Ovary (tissue), 9 donors: ENCODE results near the gene SLC45A3. TPM values are rescaled to one million over a fixed set of nuclear protein-coding genes. Genes with fewer than 3 reads are reported as not detected.
"Not testable (repeated sequence)": the region's sequence is repeated elsewhere in the genome, so short reads cannot be mapped to it uniquely, and the experiment has no call there.

Source experiments
- DNase-seq, 5 donors: peaks; one replicate each; pipeline ENCODE4 v3.0.0-alpha.2; 2019 to 2020
- H3K27ac ChIP-seq, 2 donors: fragments of 200-600 bp; one replicate each; pipeline versions ENCODE4 v1.5.1 to v1.8.0; 2019 to 2022
- H3K27me3 ChIP-seq: fragments of 200-600 bp; one replicate; pipeline ENCODE4 v1.8.0; 2022
- H3K36me3 ChIP-seq: fragments of 200-600 bp; sonication (generic); one replicate; pipeline ENCODE4 v1.5.1; 2019
- H3K4me1 ChIP-seq: one replicate; pipeline ENCODE4 v1.8.1; 2013; ENCODE audit warnings: mild to moderate bottlenecking, moderate library complexity; ENCODE audit not compliant: insufficient read depth
- H3K4me3 ChIP-seq: fragments of 200-600 bp; sonication (generic); one replicate; pipeline ENCODE4 v1.5.1; 2017
- H3K9me3 ChIP-seq, 2 donors: fragments of 200-600 bp in 1 of 2; sonication (generic) in 1 of 2; one replicate each; pipeline versions ENCODE4 v1.5.1 to v1.8.1; 2013 to 2019; ENCODE audit warnings: mild to moderate bottlenecking in 1 of 2, moderate library complexity in 1 of 2
- EP300 ChIP-seq: sonication (generic); formaldehyde crosslinking; IDR thresholded peaks from one replicate; pipeline ENCODE4 v1.6.1; 2017; ENCODE audit warnings: antibody characterized with exemption
- POLR2A ChIP-seq: fragments of 450-650 bp; IDR thresholded peaks from one replicate; pipeline ENCODE4 v1.6.1; 2017; ENCODE audit warnings: antibody characterized with exemption, mild to moderate bottlenecking, moderate library complexity
- WGBS, 3 donors: extraction: QIAGEN DNeasy Blood & Tissue Kit in 1 of 3; methylation state at CpG; one replicate each; pipeline versions ENCODE4 v1.1.5 to v1.1.7; 2013 to 2017; 5-methylcytosine and 5-hydroxymethylcytosine counted together
- intact Hi-C, 4 donors: fragments of 100-400 bp; cut with DNase I; formaldehyde crosslinking; loops; one replicate each; pipeline versions ENCODE4 v1.11.0 to v1.15.1; 2022 to 2023
- polyA plus RNA-seq, 2 donors: library from polyadenylated mRNA; stranded (reverse); fragments of 200-250 nt in 1 of 2; fragments of 350-450 nt in 1 of 2; fragmentation: Illumina TruSeq in 1 of 2; extraction: RNeasy Lipid Tissue Mini Kit (QIAGEN cat#74804) in 1 of 2; gene quantifications; one replicate each; pipeline ENCODE4 v1.2.3, GENCODE V29; 2013 to 2014
- total RNA-seq, 7 donors: library from RNA; depleted of rRNA in 2 of 7; stranded (reverse); fragments of >200 nt in 2 of 7; fragmentation: NEBNext Ultra II Directional in 3 of 7; extraction: Animal tissue kit (Norgen Biotek cat#: 25700) in 3 of 7; gene quantifications; one replicate each; pipeline versions ENCODE4 v1.1.0 to v1.2.4, GENCODE V29; 2016 to 2023
- TF ChIP-seq, protein P1 (sequence below), 3 donors: fragments of 450-650 bp in 2 of 3; fragments of 200-600 bp in 1 of 3; IDR thresholded peaks; one replicate each; pipeline versions ENCODE4 v1.5.1 to v1.8.0; 2016 to 2022; ENCODE audit warnings: antibody characterized with exemption in 3 of 3, mild to moderate bottlenecking in 1 of 3
- donor health status: DM: no; HTN: no; CAD: no; lungs with moderate emphysema.
- donor health status: DM: no; HTN: no; CAD: no.
- donor health status: Bipolar disorder and iron deficiency.
- donor health status: DM: yes; HTN: yes; CAD: no.
- donor health status: DM: no; HTN: no; CAD: no.
- donor health status: DM: yes; HTN: yes; CAD: no.

Gene SLC45A3
- total and polyA plus RNA-seq, 9 donors, result 1.5 to 9.5 (median 5.1) TPM

DNA sequence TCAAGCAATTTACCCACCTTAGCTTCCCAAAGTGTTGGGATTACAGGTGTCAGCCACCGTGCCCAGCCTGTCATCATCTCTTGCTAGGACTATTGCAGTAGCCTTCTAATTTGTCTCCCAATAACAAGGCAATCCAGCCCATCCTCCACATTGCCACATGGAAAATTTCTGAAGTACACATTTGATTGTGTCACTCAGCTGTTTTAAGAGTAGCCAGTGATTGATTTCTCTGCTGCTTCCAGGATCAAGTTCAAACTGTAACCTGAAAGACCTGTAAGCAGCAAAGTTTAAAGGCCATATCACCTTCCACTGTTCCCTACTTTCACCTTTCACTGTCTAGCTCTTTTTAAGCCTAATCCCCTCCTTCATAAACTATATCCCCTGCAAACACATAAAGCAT lies 40.7 kb downstream of the SLC45A3 start:
- no peak overlapping the region for H3K4me3 ChIP-seq
- 92 to 100% (median 97%) methylated on average over 1 of the region's 1 CpG for WGBS, 3 donors
- no peaks in the 10 kb centered on the region for H3K4me1 ChIP-seq
- DNase-seq, result no peak
- TF ChIP-seq, protein P1, sequence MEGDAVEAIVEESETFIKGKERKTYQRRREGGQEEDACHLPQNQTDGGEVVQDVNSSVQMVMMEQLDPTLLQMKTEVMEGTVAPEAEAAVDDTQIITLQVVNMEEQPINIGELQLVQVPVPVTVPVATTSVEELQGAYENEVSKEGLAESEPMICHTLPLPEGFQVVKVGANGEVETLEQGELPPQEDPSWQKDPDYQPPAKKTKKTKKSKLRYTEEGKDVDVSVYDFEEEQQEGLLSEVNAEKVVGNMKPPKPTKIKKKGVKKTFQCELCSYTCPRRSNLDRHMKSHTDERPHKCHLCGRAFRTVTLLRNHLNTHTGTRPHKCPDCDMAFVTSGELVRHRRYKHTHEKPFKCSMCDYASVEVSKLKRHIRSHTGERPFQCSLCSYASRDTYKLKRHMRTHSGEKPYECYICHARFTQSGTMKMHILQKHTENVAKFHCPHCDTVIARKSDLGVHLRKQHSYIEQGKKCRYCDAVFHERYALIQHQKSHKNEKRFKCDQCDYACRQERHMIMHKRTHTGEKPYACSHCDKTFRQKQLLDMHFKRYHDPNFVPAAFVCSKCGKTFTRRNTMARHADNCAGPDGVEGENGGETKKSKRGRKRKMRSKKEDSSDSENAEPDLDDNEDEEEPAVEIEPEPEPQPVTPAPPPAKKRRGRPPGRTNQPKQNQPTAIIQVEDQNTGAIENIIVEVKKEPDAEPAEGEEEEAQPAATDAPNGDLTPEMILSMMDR (IDR thresholded peaks at IDR 0.05), result no peak
- TF ChIP-seq EP300 (no peak), POLR2A (no peak)
- no peaks in the 10 kb centered on the region for H3K36me3 ChIP-seq
- H3K9me3 ChIP-seq, result no peaks in the 10 kb centered on the region
- H3K27ac ChIP-seq, result no peak overlapping the region
- intact Hi-C loops, result loop anchor here in 2 of 4 donors (5.0 to 10.0 kb wide), 2 partner anchors 112 to 115 kb away; no protein-coding TSS in a partner anchor
- no peaks in the 10 kb centered on the region for H3K27me3 ChIP-seq

DNA sequence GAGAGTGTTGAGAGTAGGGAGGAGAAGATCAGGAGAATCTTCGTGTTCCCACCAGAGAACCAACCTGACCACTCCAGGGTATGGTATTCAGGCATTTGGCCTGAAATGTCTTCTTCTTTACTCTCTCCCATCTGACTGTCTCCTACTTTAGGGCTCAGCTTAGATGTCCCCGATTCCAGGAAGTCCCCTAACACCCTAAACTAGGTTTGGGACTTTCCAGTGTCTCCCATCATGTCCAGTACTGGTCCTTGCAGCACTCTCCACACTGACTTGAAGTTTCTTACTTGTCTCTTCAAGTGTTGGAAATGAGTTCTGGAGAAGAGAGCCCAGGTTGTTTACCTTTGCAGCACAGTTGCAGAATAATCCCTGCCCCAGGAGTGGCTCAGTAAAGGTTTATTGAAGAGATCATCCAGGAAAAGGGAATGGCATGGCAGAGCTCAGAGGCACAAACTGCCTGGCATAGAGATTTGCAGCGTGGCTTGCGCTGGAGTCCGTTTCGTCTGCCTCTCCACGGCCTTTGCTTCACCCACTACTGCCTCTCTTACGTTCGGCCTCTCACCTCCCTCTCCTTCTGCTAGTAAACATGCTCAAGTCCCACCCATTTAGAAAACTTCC lies 42.3 kb downstream of the SLC45A3 start:
- intact Hi-C loops, result loop anchor here in 2 of 4 donors (5.0 to 10.0 kb wide), 2 partner anchors 111 to 113 kb away; no protein-coding TSS in a partner anchor

DNA sequence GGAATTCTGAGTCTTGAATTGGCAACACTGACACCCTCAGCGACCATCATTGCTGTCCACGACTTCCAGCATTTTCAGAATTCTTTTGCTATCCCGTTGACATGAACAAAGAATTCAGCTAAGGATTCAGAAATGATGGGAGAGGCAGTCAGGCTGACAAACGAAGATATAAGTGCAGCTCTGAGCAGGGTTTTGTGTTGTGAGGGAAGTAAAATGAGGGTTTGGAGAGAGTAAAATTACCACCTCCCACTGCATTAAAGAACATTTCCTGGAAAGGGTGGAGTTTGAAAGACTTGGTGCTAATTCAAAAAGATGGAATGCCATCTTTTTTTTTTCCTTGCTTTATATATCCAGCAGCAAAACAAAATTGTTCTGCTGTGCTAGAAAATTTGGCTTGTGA lies 43.6 kb downstream of the SLC45A3 start:
- Histone ChIP-seq H3K27me3 (no peaks in the 10 kb centered on the region), H3K4me1 (no peaks in the 10 kb centered on the region), H3K4me3 (no peak overlapping the region), H3K9me3 (no peaks in the 10 kb centered on the region), H3K36me3 (no peaks in the 10 kb centered on the region), H3K27ac (no peak overlapping the region)
- no peak for DNase-seq
- TF ChIP-seq, protein P1 (IDR thresholded peaks at IDR 0.05), result no peak
- no peak for TF ChIP-seq POLR2A
- no peak for TF ChIP-seq EP300
- 1 to 3% (median 3%) methylated on average over 4 of the region's 4 CpGs for WGBS, 3 donors
- intact Hi-C loops, result loop anchor here in 2 of 4 donors (5.0 to 10.0 kb wide), 2 partner anchors 109 to 112 kb away; no protein-coding TSS in a partner anchor

More for the DNA sequence above, 42.3 kb downstream of the SLC45A3 start:
- 90 to 93% (median 91%) methylated on average over 9 of the region's 9 CpGs for WGBS, 3 donors
- Histone ChIP-seq H3K9me3 (no peaks in the 10 kb centered on the region), H3K4me1 (no peaks in the 10 kb centered on the region), H3K27ac (no peak overlapping the region), H3K27me3 (no peaks in the 10 kb centered on the region), H3K4me3 (no peak overlapping the region), H3K36me3 (no peaks in the 10 kb centered on the region)
- TF ChIP-seq EP300, result no peak
- TF ChIP-seq POLR2A, result no peak
- TF ChIP-seq, protein P1 (IDR thresholded peaks at IDR 0.05), result no peak
- DNase-seq, result no peak

DNA sequence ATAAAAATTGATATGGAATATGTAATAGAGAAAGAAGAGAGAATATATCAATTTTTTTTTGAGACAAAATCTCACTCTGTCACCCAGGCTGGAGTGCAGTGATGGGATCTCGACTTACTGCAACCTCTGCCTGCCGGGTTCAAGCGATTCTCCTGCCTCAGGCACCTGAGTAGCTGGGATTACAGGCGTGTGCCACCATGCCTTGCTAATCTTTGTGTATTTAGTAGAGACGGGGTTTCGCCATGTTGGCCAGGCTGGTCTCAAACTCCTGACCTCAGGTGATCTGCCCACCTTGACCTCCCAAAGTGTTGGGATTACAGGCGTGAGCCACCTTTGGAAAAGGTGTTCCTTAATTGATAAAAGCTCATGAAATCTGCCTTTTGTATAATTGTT lies 44.2 kb downstream of the SLC45A3 start:
- not testable (repeated sequence) for H3K27me3 ChIP-seq, H3K36me3 ChIP-seq, DNase-seq, H3K4me1 ChIP-seq, H3K4me3 ChIP-seq, H3K27ac ChIP-seq, H3K9me3 ChIP-seq
- intact Hi-C loops, result loop anchor here in 2 of 4 donors (5.0 to 10.0 kb wide), 2 partner anchors 109 to 111 kb away; no protein-coding TSS in a partner anchor
- 78 to 81% (median 81%) methylated on average over 7 of the region's 7 CpGs for WGBS, 3 donors

DNA sequence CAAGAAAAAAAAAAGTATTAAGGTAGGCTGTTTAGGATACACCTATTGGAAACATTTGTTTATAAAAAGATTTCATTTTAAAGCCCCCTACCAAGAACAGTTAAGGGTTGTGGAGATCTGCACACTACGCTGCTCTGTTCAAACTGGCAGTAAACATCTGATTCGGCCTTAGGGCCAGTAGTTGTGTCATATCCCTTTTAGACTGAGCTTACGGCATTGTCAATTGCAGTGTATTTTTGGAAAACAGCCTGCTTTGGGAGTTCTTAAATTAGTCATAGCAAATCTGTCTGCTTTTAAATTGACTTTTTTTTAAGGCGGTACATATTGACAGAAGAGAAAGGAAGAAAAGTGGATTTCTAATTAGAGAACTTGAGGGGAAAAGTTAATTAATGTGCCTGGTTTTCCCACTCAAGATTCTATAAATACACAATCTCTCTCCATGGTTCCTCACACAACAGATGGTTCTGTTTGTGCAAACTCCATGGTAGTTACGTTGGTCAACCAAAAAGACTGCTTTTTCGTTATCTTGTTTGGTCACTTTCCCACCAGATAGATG lies 46.8 kb downstream of the SLC45A3 start:
- no peaks in the 10 kb centered on the region for H3K36me3 ChIP-seq
- intact Hi-C loops, result loop anchor here in 2 of 4 donors (2.0 to 10.0 kb wide), 3 partner anchors 43 to 109 kb away; no protein-coding TSS in a partner anchor
- H3K27me3 ChIP-seq, result no peaks in the 10 kb centered on the region
- peaks cover 2% of the 10 kb centered on the region for H3K4me1 ChIP-seq
- H3K4me3 ChIP-seq, result no peak overlapping the region
- no peak for DNase-seq
- TF ChIP-seq, protein P1 (IDR thresholded peaks at IDR 0.05), result no peak
- no peak for TF ChIP-seq POLR2A
- TF ChIP-seq EP300, result no peak
- 71 to 82% (median 75%) methylated on average over 6 of the region's 6 CpGs for WGBS, 3 donors
- no peaks in the 10 kb centered on the region for H3K9me3 ChIP-seq
- no peak overlapping the region for H3K27ac ChIP-seq
